Measurements from ENCODE around the gene CCR1. TPM values are rescaled to one million over a fixed set of nuclear protein-coding genes. Genes with fewer than 3 reads are reported as not detected.
A peak's percentile ranks its signal among the peaks of the same experiment; 100 is the strongest.

Gene CCR1
- total RNA-seq, 1 donor from 2014 or later, result not detected

DNA sequence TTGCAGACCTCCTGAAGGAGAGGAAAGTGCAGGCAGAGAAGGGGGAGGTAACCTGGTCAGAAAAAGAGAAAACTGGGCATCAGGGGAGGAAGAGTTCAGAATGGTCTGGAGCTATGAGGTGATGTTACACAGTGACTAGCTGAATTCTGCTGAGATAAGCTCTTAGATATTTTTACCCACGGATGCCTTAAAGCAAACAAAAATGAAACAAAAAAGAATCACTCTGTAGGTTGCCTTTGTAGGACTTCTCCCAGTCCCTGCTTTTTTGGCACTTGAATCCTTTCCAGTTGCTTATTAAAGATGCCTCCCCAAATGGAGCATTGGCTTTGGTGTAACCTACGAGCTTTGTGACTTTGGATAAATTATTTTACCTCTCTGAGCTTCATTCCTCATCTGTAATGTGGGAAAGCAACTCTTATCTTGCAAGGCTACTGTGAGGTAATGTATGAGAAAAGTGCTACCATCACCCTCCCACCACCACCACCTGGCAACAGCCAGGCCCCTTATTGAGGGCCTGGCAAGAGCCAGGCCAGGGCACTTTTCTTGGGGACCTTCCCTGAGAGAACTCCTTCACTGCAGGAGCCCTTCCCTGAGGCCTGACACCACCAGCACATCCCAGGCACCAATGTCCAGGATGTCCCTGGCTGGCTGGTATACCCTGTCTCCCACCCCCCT, 2.7 kb downstream of the CCR1 start:
- TF ChIP-seq CTCF (IDR thresholded peaks at IDR 0.05), result no peak

GRCh38 chr3:46203681-46204080, 4.4 kb downstream of the CCR1 start:
- H3K9me3 Mint-ChIP-seq (ENCODE audit: low read depth), result no peaks in the 10 kb centered on the region
- H3K4me3 Mint-ChIP-seq (ENCODE audit: unreplicated experiment), result no peak overlapping the region
- no peak for TF ChIP-seq CTCF (IDR thresholded peaks at IDR 0.05)
- peaks cover 8% of the 10 kb centered on the region for H3K27me3 Mint-ChIP-seq (ENCODE audit: low read depth)
- peak; percentile 49 for DNase-seq (ENCODE audit: low spot score)
- no peaks in the 10 kb centered on the region for H3K4me1 Mint-ChIP-seq (ENCODE audit: low read depth)
- H3K27ac Mint-ChIP-seq (ENCODE audit: unreplicated experiment), result no peak overlapping the region
- no peaks in the 10 kb centered on the region for H3K36me3 Mint-ChIP-seq (ENCODE audit: low read depth)

More for the DNA sequence above, 2.7 kb downstream of the CCR1 start:
- Mint-ChIP-seq H3K9me3 (ENCODE audit: low read depth) (no peaks in the 10 kb centered on the region), H3K27me3 (ENCODE audit: low read depth) (peaks cover 1% of the 10 kb centered on the region), H3K4me3 (ENCODE audit: unreplicated experiment) (no peak overlapping the region), H3K4me1 (ENCODE audit: low read depth) (no peaks in the 10 kb centered on the region), H3K36me3 (ENCODE audit: low read depth) (no peaks in the 10 kb centered on the region), H3K27ac (ENCODE audit: unreplicated experiment) (no peak overlapping the region)
- no peak for DNase-seq (ENCODE audit: low spot score)

DNA sequence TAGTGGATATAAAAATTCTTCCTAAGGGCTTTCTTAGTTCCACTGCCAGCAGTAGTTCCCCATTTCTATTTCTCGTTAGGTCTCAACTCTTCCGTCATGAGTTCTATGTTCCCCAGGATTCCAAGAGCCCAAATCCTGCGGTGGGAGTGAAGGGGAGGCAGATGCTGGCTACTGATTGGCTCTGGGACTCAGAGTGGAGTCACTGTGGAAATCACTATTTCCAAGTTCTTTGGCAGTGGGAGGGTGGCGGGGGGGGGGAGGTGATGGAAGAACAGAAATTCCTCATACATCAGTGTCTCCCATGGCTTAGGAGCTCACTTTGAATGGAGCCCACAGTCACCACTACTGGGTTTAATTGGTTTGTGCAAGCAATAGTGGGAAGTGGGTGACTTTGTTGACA, 5.6 kb downstream of the CCR1 start:
- Mint-ChIP-seq H3K9me3 (ENCODE audit: low read depth) (peaks cover 6% of the 10 kb centered on the region), H3K36me3 (ENCODE audit: low read depth) (no peaks in the 10 kb centered on the region), H3K4me1 (ENCODE audit: low read depth) (no peaks in the 10 kb centered on the region), H3K27ac (ENCODE audit: unreplicated experiment) (no peak overlapping the region), H3K27me3 (ENCODE audit: low read depth) (peaks cover 8% of the 10 kb centered on the region), H3K4me3 (ENCODE audit: unreplicated experiment) (no peak overlapping the region)
- no peak for TF ChIP-seq CTCF (IDR thresholded peaks at IDR 0.05)
- no peak for DNase-seq (ENCODE audit: low spot score)

DNA sequence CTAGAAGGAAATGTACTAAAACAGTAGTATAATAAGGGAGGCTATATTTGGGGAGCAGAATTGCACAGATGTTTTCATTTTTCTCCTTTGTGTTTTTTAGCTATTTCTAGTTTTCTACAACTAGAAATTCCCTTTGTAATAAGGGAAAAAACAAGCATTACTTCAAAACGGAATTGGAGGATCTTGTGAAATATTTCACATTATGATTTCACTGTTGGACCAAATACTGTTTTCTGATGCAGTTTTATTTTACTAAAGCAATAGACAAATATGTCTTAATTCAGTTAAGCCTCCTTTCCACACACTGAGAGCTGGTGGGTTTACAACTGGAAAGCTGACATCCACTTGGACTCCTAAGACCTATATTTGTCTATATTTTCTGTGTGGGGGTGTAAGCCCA, 7.3 kb downstream of the CCR1 start:
- peaks cover 9% of the 10 kb centered on the region for H3K9me3 Mint-ChIP-seq (ENCODE audit: low read depth)
- H3K27ac Mint-ChIP-seq (ENCODE audit: unreplicated experiment), result no peak overlapping the region
- no peaks in the 10 kb centered on the region for H3K36me3 Mint-ChIP-seq (ENCODE audit: low read depth)
- H3K4me3 Mint-ChIP-seq (ENCODE audit: unreplicated experiment), result no peak overlapping the region
- H3K4me1 Mint-ChIP-seq (ENCODE audit: low read depth), result no peaks in the 10 kb centered on the region
- peaks cover 8% of the 10 kb centered on the region for H3K27me3 Mint-ChIP-seq (ENCODE audit: low read depth)
- DNase-seq (ENCODE audit: low spot score), result no peak
- TF ChIP-seq CTCF (IDR thresholded peaks at IDR 0.05), result no peak

- Mint-ChIP-seq H3K27me3 (ENCODE audit: low read depth) (peaks cover 8% of the 10 kb centered on the region), H3K27ac (ENCODE audit: unreplicated experiment) (no peak overlapping the region), H3K4me1 (ENCODE audit: low read depth) (no peaks in the 10 kb centered on the region), H3K9me3 (ENCODE audit: low read depth) (peaks cover 12% of the 10 kb centered on the region), H3K4me3 (ENCODE audit: unreplicated experiment) (no peak overlapping the region), H3K36me3 (ENCODE audit: low read depth) (no peaks in the 10 kb centered on the region)
- TF ChIP-seq CTCF (IDR thresholded peaks at IDR 0.05), result no peak
- no peak for DNase-seq (ENCODE audit: low spot score)
Observed at GRCh38 chr3:46200211-46200610, 7.9 kb downstream of the CCR1 start.

Measured in chondrocyte (in vitro differentiated cells).